Ishikawa (cell line): ENCODE measurements around the gene ATRN.

Experiments
- EP300 ChIP-seq: IDR thresholded peaks from 2 replicates; pipeline ENCODE4 v1.6.1; 2012; ENCODE audit warnings: borderline replicate concordance
- FOXM1 ChIP-seq: IDR thresholded peaks from 2 replicates; pipeline ENCODE4 v1.6.1; 2012; ENCODE audit warnings: low read depth, borderline replicate concordance
- NFIC ChIP-seq: IDR thresholded peaks from 2 replicates; pipeline ENCODE4 v1.6.1; 2012
- RAD21 ChIP-seq: IDR thresholded peaks from 2 replicates; pipeline ENCODE4 v1.6.1; 2012; ENCODE audit warnings: low read depth
- TCF12 ChIP-seq: IDR thresholded peaks from 2 replicates; pipeline ENCODE4 v1.6.1; 2012; ENCODE audit warnings: low read depth
- YY1 ChIP-seq: IDR thresholded peaks from 2 replicates; pipeline ENCODE4 v1.6.1; 2012; ENCODE audit warnings: low read depth
- TF ChIP-seq, protein P1 (sequence below): IDR thresholded peaks from 2 replicates; pipeline ENCODE4 v1.6.1; 2012; ENCODE audit warnings: low read depth, mild to moderate bottlenecking

DNA sequence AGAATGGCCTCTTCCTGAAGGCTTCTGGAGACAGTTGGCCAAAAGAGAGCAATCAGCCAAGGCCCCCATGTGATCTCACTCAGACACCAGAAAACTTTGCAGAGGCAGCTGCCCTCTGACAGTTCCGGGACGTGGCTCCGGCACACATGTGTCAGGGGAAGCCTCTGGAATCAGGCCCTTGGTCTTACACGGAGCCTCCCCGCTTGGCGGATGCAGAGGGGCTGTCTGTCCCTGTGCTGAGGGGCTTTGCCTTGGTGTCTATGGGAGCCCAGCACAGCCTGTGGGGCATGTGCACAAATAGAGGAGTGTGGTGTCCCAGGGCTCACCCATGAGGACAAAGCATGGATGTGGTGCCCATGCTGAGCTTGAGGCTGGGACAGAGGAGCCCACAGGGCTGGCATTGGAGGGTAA, 227.8 kb downstream of the ATRN start:
- TF ChIP-seq NFIC (no peak), RAD21 (no peak), EP300 (no peak), FOXM1 (no peak), TCF12 (no peak), YY1 (no peak)
- TF ChIP-seq, protein P1, sequence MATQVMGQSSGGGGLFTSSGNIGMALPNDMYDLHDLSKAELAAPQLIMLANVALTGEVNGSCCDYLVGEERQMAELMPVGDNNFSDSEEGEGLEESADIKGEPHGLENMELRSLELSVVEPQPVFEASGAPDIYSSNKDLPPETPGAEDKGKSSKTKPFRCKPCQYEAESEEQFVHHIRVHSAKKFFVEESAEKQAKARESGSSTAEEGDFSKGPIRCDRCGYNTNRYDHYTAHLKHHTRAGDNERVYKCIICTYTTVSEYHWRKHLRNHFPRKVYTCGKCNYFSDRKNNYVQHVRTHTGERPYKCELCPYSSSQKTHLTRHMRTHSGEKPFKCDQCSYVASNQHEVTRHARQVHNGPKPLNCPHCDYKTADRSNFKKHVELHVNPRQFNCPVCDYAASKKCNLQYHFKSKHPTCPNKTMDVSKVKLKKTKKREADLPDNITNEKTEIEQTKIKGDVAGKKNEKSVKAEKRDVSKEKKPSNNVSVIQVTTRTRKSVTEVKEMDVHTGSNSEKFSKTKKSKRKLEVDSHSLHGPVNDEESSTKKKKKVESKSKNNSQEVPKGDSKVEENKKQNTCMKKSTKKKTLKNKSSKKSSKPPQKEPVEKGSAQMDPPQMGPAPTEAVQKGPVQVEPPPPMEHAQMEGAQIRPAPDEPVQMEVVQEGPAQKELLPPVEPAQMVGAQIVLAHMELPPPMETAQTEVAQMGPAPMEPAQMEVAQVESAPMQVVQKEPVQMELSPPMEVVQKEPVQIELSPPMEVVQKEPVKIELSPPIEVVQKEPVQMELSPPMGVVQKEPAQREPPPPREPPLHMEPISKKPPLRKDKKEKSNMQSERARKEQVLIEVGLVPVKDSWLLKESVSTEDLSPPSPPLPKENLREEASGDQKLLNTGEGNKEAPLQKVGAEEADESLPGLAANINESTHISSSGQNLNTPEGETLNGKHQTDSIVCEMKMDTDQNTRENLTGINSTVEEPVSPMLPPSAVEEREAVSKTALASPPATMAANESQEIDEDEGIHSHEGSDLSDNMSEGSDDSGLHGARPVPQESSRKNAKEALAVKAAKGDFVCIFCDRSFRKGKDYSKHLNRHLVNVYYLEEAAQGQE: no peak
